Activated CD8-positive, alpha-beta T cell treated with anti-CD3 and anti-CD28 coated beads, Interleukin-2, amount 10 ng/mL, durations not matched to agents 7 days and 5 days (primary cell): ENCODE results near the gene PCBD1. TPM values are rescaled to one million over a fixed set of nuclear protein-coding genes. Genes with fewer than 3 reads are reported as not detected.

Experiments
- ATAC-seq: fragments of 150-1000 bp; cut with Tn5 transposase; one replicate; pipeline ENCODE4 v1.10.0; 2021; ENCODE audit warnings: moderate library complexity
- CTCF ChIA-PET: fragments of 350-600 bp; sonication (Branson Sonifier 250); formaldehyde crosslinking; loops from one replicate; lab custom pipeline; 2021; ENCODE audit warnings: antibody characterized with exemption; lab: Charles Lee
- POLR2A ChIA-PET: fragments of 350-600 bp; sonication (Branson Sonifier 250); formaldehyde crosslinking; loops from one replicate; lab custom pipeline; 2021; ENCODE audit warnings: antibody characterized with exemption; lab: Charles Lee
- DNase-seq: peaks from one replicate; pipeline ENCODE4 v3.0.0-alpha.2; 2020
- H3K27ac Mint-ChIP-seq: one replicate; pipeline ENCODE4 v1.8.0; 2021; ENCODE audit warnings: mild to moderate bottlenecking, mixed read lengths
- H3K27me3 Mint-ChIP-seq: one replicate; pipeline ENCODE4 v1.8.0; 2021; ENCODE audit warnings: low read depth, mixed read lengths
- H3K36me3 Mint-ChIP-seq: one replicate; pipeline ENCODE4 v1.8.0; 2021; ENCODE audit warnings: low read depth, mixed read lengths
- H3K4me1 Mint-ChIP-seq: one replicate; pipeline ENCODE4 v1.8.0; 2021; ENCODE audit warnings: low read depth, mixed read lengths
- H3K4me3 Mint-ChIP-seq: one replicate; pipeline ENCODE4 v1.8.0; 2021; ENCODE audit warnings: mild to moderate bottlenecking, mixed read lengths
- H3K9me3 Mint-ChIP-seq: one replicate; pipeline ENCODE4 v1.8.0; 2022; ENCODE audit warnings: mixed read lengths; ENCODE audit not compliant: insufficient read depth
- total RNA-seq, 2 experiments: library from RNA; stranded (reverse); gene quantifications; one replicate each; pipeline ENCODE4 v1.2.3, GENCODE V29; 2021

The PCBD1 gene
- total RNA-seq, 2 experiments from 2014 or later, result 28.6 to 31.7 TPM

DNA sequence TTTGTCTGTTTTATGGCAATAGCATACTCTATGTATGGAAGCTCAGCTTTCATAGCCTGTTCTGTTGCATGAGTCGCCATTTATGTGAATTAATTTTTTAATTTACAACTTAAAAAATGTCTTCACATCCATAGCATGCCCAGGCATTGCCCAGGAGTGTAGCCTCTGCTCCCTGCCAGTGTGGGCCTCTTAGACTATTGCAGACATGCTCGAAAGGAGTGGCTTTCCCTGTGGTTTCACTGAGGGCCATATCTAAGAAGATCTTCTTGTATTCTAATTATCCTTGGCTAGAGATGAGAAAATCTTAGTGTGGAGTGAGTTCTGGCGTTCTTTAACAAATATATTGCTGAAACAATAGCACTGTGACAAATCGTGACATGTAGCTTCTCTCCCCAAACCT lies 35.3 kb downstream of the PCBD1 start:
- ChIA-PET POLR2A (no interaction called here), CTCF (interaction anchor here (0.5 kb wide), 1 partner anchor 249 kb away, joined by 3 read pairs; no protein-coding TSS in a partner anchor)
- Mint-ChIP-seq H3K4me1 (peaks cover 19% of the 10 kb centered on the region), H3K27ac (no peak overlapping the region), H3K27me3 (no peaks in the 10 kb centered on the region), H3K9me3 (no peaks in the 10 kb centered on the region), H3K36me3 (peaks cover 6% of the 10 kb centered on the region), H3K4me3 (no peak overlapping the region)
- no peak for DNase-seq
- no peak for ATAC-seq

DNA sequence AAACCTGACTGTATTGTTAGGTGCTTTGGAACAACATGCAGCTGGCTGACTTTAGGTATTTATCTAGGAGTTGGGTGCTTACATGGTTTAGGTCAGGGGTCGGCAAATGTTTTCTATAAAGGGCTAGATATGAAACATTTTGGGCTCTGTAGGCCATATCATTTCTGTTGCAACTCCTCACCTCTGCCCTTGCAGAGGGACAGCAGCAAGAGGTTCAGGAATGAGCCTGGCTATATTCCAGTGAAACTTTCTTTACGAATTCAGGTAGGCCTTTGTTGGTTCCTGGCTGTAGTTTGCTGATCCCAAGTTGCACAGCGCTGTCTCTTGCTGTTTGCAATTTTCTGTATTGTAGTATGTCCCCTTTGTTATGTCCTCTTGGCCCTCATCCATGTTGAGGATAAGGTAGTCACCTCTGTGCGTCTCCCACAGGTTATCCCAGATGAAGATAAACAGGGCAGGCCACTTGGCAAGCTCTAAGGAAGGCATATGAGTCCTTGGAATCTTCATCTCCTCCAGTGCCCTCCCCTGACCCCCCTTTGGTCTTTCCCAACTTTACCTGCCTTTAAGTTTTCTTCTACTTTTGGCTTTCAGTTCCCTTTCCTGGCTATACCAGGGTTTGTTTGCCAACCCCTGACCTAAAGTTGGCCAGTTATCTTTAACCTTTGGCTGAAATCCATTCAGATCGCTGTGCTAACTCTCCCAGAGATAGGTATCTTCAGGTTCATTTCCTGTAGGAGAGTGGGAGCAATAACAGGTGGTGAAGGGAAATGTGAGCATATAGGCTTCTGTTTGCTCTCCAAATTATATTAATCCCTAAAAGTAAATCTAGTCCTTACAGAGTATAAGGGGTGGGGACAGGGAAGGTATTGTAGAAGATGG lies 36.5 kb downstream of the PCBD1 start:
- DNase-seq (no peak), ATAC-seq (no peak)
- Mint-ChIP-seq H3K9me3 (no peaks in the 10 kb centered on the region), H3K27me3 (no peaks in the 10 kb centered on the region), H3K36me3 (peaks cover 4% of the 10 kb centered on the region), H3K4me1 (peaks cover 12% of the 10 kb centered on the region), H3K4me3 (no peak overlapping the region), H3K27ac (no peak overlapping the region)
- CTCF ChIA-PET, result no interaction called here
- POLR2A ChIA-PET, result no interaction called here

DNA sequence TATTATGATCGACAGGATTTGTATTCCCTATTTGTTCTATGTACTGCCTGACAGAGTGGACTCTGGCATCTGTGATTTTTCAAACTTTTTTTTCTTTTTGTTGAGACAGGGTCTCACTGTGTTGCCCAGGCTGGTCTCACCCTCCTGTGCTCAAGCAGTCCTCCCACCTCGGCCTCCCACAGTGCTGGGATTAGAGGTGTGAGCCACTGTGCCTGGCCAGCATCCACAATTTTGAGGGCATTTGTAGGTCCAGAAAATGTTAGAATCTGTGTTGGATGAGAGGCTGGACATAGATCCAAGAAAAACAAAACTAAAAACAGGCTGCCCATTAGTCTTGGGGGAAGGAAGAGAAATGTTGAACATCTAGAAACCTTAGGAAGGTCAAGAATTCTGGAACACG lies 38.3 kb downstream of the PCBD1 start:
- no peak for ATAC-seq
- Mint-ChIP-seq H3K9me3 (no peaks in the 10 kb centered on the region), H3K27me3 (no peaks in the 10 kb centered on the region), H3K36me3 (peaks cover 9% of the 10 kb centered on the region), H3K4me3 (no peak overlapping the region), H3K27ac (no peak overlapping the region), H3K4me1 (peaks cover 5% of the 10 kb centered on the region)
- ChIA-PET CTCF (no interaction called here), POLR2A (no interaction called here)
- no peak for DNase-seq

DNA sequence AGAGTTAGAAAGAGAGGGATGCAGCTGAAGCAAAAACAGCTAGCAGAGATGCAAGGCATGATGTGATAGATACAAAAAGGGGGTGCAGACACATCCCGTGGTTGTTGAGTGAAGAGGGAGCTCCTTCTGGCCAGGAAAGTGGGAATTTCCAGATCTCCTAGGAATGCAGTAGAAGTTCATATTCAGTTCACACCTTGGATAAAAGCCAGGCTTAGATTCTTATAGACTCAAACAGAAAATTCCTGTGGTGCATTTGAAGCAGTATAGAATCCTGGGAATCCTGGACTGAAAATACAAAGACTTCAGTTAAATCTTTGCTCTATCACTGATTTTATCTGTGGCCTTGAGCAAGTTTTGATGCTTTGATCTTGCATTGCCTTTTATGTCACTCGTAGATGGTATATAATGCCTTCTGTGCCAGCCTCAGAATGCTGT lies 38.8 kb downstream of the PCBD1 start:
- Mint-ChIP-seq H3K4me1 (peaks cover 5% of the 10 kb centered on the region), H3K4me3 (no peak overlapping the region), H3K27ac (no peak overlapping the region), H3K27me3 (no peaks in the 10 kb centered on the region), H3K9me3 (no peaks in the 10 kb centered on the region), H3K36me3 (peaks cover 7% of the 10 kb centered on the region)
- CTCF ChIA-PET, result no interaction called here
- DNase-seq (no peak), ATAC-seq (no peak)
- POLR2A ChIA-PET, result no interaction called here

DNA sequence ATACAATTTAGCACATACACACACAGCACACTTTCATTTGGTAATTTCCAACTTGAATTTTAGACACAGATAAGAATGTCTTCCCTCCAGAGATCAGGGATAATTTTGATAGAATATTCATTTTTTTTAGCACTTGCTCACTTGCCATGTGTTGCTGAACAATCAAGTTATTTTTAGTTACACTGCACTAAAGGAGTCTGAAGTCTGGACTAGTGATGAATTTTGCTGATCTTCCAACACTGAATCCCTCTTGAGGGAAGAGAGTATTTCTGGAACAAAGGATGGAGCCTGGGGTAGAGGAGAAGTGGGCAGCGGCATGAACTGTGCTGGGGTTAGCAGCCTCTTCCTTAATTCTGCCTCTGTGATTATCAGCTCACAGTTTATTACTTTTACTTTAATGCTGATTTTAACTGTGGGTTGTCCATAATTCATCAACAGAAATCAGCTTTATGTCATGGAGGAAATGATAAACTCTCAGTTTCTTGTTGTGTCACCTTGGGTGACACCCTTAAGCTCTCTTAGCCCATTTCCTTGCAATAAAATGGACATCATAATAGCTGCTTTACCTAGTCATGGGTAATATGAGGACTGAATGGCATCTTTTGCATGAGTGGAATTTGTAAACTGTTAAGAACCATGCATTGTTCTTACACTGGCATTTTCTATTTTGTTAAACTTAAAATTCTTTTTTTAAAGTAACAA lies 40.6 kb downstream of the PCBD1 start:
- Mint-ChIP-seq H3K27ac (no peak overlapping the region), H3K4me1 (peaks cover 5% of the 10 kb centered on the region), H3K36me3 (peaks cover 7% of the 10 kb centered on the region)

DNA sequence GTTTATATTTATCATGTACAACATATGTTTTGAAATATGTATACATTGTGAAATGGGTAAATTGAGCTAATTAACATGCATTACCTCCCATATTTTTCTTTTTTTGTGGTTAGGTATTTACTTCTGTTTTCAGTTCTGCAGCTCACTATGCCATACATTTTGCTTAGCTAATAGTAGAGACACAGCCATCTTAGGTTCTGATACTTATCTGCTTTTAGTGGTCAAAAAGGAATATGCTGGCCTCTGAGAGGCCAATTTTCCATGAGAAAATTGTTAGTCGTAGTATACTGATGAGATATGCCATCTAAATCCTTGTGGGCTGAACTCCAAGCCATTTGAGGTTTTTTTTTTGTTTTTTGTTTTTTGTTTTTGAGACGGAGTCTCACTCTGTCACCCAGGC lies 41.6 kb downstream of the PCBD1 start:
- peaks cover 4% of the 10 kb centered on the region for H3K9me3 Mint-ChIP-seq
- no peak for DNase-seq
- H3K4me3 Mint-ChIP-seq, result no peak overlapping the region
- H3K36me3 Mint-ChIP-seq, result peaks cover 9% of the 10 kb centered on the region
- POLR2A ChIA-PET, result no interaction called here
- no peaks in the 10 kb centered on the region for H3K27me3 Mint-ChIP-seq
- H3K4me1 Mint-ChIP-seq, result peaks cover 6% of the 10 kb centered on the region
- no peak overlapping the region for H3K27ac Mint-ChIP-seq
- ATAC-seq, result no peak
- CTCF ChIA-PET, result no interaction called here

More for the DNA sequence above, 40.6 kb downstream of the PCBD1 start:
- H3K9me3 Mint-ChIP-seq, result no peaks in the 10 kb centered on the region
- H3K27me3 Mint-ChIP-seq, result no peaks in the 10 kb centered on the region
- POLR2A ChIA-PET, result no interaction called here
- DNase-seq (no peak), ATAC-seq (no peak)
- CTCF ChIA-PET, result no interaction called here
- H3K4me3 Mint-ChIP-seq, result no peak overlapping the region

DNA sequence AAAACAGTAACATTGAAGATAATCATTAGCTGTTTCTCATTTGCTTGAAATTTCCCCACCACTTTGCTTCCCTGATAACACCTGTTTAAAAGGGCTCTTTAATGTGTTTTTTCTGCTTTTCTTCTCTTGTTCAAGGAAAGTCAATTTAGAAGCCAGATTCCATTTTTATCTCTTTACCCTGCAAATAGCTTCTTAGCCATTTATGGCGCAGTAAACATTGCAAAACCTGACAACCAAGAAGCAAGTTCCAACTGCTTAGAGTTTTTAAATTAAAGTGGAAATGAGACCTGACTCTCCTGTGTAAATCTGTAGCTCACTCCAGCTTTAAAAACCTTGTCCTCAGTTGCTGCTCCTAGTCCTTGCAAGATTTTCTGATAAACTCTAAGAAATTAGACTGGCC lies 42.5 kb downstream of the PCBD1 start:
- Mint-ChIP-seq H3K4me3 (no peak overlapping the region), H3K27me3 (no peaks in the 10 kb centered on the region), H3K36me3 (peaks cover 10% of the 10 kb centered on the region), H3K27ac (no peak overlapping the region), H3K4me1 (peaks cover 16% of the 10 kb centered on the region), H3K9me3 (peaks cover 7% of the 10 kb centered on the region)
- ChIA-PET CTCF (interaction anchor here (1.4 kb wide), 1 partner anchor 12 kb away, joined by 4 read pairs; no protein-coding TSS in a partner anchor), POLR2A (no interaction called here)
- no peak for DNase-seq
- no peak for ATAC-seq

DNA sequence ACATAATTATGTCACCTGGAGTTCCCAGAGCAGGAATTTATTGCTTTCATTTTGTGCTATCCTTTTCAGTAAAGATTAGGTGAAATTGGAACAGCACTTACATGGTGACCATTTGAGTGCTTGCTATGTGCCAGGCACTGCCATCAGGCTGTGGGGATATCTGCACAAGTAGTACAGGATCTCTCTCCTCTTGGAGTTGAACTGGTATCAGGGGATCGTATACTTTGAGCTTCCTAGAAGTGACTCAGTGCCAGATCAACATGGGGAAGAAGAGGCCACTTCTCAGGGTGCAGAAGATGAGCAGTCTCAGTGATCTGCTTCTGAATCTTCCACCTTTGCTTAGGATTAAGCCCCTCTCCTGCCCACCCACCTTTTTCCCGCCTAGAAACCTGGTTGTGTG lies 43.1 kb downstream of the PCBD1 start:
- H3K36me3 Mint-ChIP-seq, result peaks cover 12% of the 10 kb centered on the region
- ATAC-seq (no peak), DNase-seq (no peak)
- ChIA-PET CTCF (interaction anchor here (1.4 kb wide), 1 partner anchor 13 kb away, joined by 4 read pairs; no protein-coding TSS in a partner anchor), POLR2A (no interaction called here)
- no peaks in the 10 kb centered on the region for H3K27me3 Mint-ChIP-seq
- H3K4me1 Mint-ChIP-seq, result peaks cover 18% of the 10 kb centered on the region
- H3K27ac Mint-ChIP-seq, result no peak overlapping the region
- peaks cover 7% of the 10 kb centered on the region for H3K9me3 Mint-ChIP-seq
- H3K4me3 Mint-ChIP-seq, result no peak overlapping the region

DNA sequence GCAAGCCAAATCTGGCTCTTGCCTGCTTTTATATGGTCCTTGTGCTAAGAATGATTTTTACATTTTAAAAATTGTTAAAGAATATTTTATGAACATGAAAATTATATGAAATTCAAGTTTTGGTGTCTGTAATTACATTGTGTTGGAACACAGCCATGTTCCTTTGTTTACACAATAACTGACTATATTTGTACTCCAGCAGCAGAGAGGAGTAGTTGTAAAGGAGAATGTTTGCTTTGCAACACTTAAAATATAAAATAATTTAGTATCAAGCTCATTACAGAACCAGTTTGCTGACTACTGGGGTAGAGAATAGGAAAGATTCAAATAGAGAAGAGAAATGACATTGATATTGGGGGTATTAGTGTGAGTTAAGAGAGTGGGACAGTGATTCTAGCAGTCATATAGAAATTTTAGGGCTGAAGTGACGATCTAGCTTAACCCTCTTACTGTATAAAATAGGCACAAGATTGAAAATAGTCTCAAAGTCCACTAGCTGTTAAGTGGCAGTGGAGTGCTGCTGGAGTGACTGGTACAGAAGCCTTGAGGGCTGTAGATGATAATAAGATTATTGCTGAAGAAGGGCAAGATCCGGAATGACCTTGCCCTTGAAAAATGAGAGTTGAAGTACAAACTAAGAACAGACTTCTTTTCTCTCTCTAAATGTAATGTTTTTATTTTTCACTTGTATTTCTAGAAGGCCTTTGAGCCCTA lies 44.4 kb downstream of the PCBD1 start:
- no peak overlapping the region for H3K27ac Mint-ChIP-seq
- ChIA-PET CTCF (no interaction called here), POLR2A (no interaction called here)
- DNase-seq, result no peak
- no peak overlapping the region for H3K4me3 Mint-ChIP-seq
- H3K4me1 Mint-ChIP-seq, result peaks cover 13% of the 10 kb centered on the region
- H3K27me3 Mint-ChIP-seq, result no peaks in the 10 kb centered on the region
- peaks cover 7% of the 10 kb centered on the region for H3K9me3 Mint-ChIP-seq
- peaks cover 15% of the 10 kb centered on the region for H3K36me3 Mint-ChIP-seq
- no peak for ATAC-seq

DNA sequence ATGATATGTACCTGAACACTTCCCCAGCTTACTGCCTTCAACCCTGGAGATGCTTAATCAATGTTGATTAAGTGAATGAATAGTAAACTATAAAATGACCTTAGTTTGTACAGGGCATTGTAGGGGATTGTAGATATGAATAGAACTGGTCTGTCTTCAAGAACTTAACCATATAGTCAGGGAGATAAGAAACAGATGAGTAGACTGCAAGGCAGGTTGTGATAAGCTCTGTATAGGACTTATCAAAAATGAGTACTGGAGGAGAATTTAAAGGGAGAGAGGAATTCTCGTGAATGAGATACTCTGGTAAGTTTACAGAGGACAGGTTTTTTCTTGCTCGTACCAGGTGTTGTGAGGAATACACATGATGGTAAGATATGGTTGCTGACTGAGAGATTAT lies 45.0 kb downstream of the PCBD1 start:
- Mint-ChIP-seq H3K27me3 (no peaks in the 10 kb centered on the region), H3K9me3 (peaks cover 7% of the 10 kb centered on the region), H3K27ac (no peak overlapping the region), H3K4me1 (peaks cover 13% of the 10 kb centered on the region), H3K4me3 (no peak overlapping the region), H3K36me3 (peaks cover 16% of the 10 kb centered on the region)
- CTCF ChIA-PET, result interaction anchor here (1.0 kb wide), 1 partner anchor 10 kb away, joined by 3 read pairs; no protein-coding TSS in a partner anchor
- ATAC-seq, result no peak
- no peak for DNase-seq
- POLR2A ChIA-PET, result no interaction called here

DNA sequence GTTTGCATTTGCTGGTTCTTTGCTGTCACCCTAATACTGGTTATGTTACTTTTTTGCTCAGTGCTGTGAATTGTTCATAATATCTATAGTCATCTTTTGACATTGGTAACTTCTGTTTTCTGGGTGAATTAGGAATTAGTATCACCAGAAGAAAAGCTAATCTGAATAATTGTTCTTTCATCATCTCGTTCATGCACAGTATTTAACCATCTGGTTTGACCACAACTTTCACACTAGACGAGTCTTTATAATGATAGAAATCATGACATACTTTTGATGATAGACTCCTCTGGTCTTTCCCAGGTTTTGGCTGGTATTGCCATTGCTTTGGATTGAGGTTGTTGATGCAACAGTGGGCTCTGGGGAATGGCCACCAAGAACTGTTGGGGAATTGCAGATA lies 47.5 kb downstream of the PCBD1 start:
- peaks cover 32% of the 10 kb centered on the region for H3K36me3 Mint-ChIP-seq
- ATAC-seq (no peak), DNase-seq (no peak)
- no peak overlapping the region for H3K27ac Mint-ChIP-seq
- no peaks in the 10 kb centered on the region for H3K27me3 Mint-ChIP-seq
- H3K4me1 Mint-ChIP-seq, result peaks cover 13% of the 10 kb centered on the region
- H3K4me3 Mint-ChIP-seq, result no peak overlapping the region
- ChIA-PET CTCF (no interaction called here), POLR2A (no interaction called here)
- H3K9me3 Mint-ChIP-seq, result peaks cover 7% of the 10 kb centered on the region
